ENCODE results near the gene GPC6. TPM values are rescaled to one million over a fixed set of nuclear protein-coding genes. Genes with fewer than 3 reads are reported as not detected.
A peak's percentile ranks its signal among the peaks of the same experiment; 100 is the strongest.

GPC6 gene
- total RNA-seq, 6 donors from 2014 or later: 1.3 to 7.3 (median 3.4) TPM

DNA sequence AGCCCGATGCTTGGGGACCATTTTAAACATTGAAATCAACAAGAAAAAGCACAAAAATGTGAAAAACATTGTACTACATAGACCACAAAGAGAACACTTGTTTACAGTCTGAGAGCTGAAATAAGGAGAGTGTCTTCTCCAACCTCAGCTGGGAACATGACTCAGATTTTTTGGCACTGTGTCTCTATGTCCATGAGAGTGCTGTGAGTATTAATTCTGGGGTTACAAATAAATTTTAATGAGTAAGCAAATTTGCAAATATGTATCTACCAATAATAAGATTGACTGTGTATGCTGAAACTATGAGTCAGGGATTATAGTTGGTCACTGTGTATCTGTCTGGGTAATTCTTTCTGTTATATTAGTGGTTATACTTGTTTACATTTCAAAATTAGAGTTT is 1078.9 kb downstream of the GPC6 start:
- no peaks in the 10 kb centered on the region for H3K4me1 ChIP-seq
- H3K27ac ChIP-seq: no peak overlapping the region
- H3K4me3 ChIP-seq: no peak overlapping the region
- H3K36me3 ChIP-seq: no peaks in the 10 kb centered on the region
- ATAC-seq (ENCODE audit: low FRiP score in 2 of 2) (peak in 1 of 2 donors; percentile 79), DNase-seq (no peak)
- WGBS, 2 donors: 63 to 75% methylated on average over 1 of the region's 1 CpG
- TF ChIP-seq POLR2AphosphoS5 (IDR thresholded peaks at IDR 0.05): no peak
- TF ChIP-seq, protein P1, sequence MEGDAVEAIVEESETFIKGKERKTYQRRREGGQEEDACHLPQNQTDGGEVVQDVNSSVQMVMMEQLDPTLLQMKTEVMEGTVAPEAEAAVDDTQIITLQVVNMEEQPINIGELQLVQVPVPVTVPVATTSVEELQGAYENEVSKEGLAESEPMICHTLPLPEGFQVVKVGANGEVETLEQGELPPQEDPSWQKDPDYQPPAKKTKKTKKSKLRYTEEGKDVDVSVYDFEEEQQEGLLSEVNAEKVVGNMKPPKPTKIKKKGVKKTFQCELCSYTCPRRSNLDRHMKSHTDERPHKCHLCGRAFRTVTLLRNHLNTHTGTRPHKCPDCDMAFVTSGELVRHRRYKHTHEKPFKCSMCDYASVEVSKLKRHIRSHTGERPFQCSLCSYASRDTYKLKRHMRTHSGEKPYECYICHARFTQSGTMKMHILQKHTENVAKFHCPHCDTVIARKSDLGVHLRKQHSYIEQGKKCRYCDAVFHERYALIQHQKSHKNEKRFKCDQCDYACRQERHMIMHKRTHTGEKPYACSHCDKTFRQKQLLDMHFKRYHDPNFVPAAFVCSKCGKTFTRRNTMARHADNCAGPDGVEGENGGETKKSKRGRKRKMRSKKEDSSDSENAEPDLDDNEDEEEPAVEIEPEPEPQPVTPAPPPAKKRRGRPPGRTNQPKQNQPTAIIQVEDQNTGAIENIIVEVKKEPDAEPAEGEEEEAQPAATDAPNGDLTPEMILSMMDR (IDR thresholded peaks at IDR 0.05): no peak
- no peak for TF ChIP-seq EP300 (IDR thresholded peaks at IDR 0.05)
- no peak for TF ChIP-seq POLR2A (IDR thresholded peaks at IDR 0.05)
- H3K9me3 ChIP-seq: no peaks in the 10 kb centered on the region
- H3K27me3 ChIP-seq: no peaks in the 10 kb centered on the region

DNA sequence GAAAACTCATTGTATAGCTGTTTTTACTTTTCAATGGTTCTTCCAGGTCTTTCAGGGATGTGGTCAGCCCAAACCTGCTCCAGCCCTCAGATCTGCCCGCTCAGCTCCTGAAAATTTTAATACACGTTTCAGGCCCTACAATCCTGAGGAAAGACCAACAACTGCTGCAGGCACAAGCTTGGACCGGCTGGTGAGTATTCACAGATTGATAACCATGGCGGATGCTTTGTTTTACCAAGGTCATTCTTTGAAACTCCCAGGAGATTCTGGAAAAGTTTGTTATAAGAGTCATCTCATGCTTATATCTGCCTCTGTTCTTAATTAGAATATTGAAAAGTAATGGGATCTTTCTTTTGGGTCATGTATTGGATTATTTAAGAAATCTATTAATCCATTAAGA is 1079.3 kb downstream of the GPC6 start:
- Histone ChIP-seq H3K9me3 (no peaks in the 10 kb centered on the region), H3K27me3 (no peaks in the 10 kb centered on the region), H3K4me3 (no peak overlapping the region), H3K4me1 (no peaks in the 10 kb centered on the region), H3K27ac (no peak overlapping the region), H3K36me3 (no peaks in the 10 kb centered on the region)
- 88 to 90% methylated on average over 4 of the region's 4 CpGs for WGBS, 2 donors
- no peak for ATAC-seq (ENCODE audit: low FRiP score in 2 of 2)
- DNase-seq: no peak
- TF ChIP-seq EP300 (IDR thresholded peaks at IDR 0.05): no peak

DNA sequence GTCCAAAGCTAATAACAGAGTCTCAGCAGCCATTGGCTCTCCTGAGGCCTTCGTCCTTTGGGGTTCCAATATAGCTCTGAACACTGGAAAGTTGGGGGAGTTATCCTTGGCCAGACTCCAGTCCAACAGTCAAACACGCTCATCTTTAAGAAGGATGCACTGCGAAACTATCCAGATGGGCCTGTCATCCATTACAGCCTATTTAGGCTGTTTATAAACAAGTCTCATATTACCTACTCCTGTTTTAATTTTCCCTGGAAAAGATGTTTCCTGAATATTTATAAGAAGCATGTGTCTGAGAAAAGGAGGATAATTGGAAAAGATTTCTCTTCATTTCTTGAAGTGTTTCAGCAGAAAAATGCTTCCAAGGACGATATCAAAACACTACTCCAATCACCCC is 1082.2 kb downstream of the GPC6 start:
- no peaks in the 10 kb centered on the region for H3K4me1 ChIP-seq
- ATAC-seq (ENCODE audit: low FRiP score in 2 of 2): no peak

DNA sequence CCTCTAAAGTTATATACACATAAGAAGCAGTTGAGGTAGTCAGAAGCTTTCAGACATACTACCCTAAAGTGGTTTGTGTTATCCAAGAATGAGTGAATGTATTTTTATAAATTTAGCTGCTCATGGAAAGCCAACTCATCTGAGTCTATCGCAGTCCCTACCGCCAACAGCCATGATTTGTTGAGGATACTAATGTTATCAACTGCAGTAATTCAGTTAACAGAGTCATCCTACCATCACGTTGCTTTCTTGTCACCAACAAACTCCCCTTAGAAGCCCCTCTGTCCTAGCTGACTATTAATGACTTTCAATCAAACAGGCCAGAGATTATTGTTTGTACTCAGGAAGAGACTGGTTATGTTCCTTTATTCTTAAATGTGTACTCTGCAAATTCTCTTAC is 1083.0 kb downstream of the GPC6 start:
- Histone ChIP-seq H3K36me3 (no peaks in the 10 kb centered on the region), H3K9me3 (no peaks in the 10 kb centered on the region), H3K27me3 (no peaks in the 10 kb centered on the region), H3K4me3 (no peak overlapping the region), H3K4me1 (no peaks in the 10 kb centered on the region), H3K27ac (no peak overlapping the region)
- ATAC-seq (ENCODE audit: low FRiP score in 2 of 2) (no peak), DNase-seq (no peak)
- 93 to 96% methylated on average over 3 of the region's 3 CpGs for WGBS, 2 donors
- no peak for TF ChIP-seq EP300 (IDR thresholded peaks at IDR 0.05)
- no peak for TF ChIP-seq POLR2A (IDR thresholded peaks at IDR 0.05)
- no peak for TF ChIP-seq POLR2AphosphoS5 (IDR thresholded peaks at IDR 0.05)
- TF ChIP-seq, protein P1 (IDR thresholded peaks at IDR 0.05): no peak

More for the DNA sequence above, 1082.2 kb downstream of the GPC6 start:
- H3K36me3 ChIP-seq: no peaks in the 10 kb centered on the region
- no peak for TF ChIP-seq EP300 (IDR thresholded peaks at IDR 0.05)
- TF ChIP-seq, protein P1 (IDR thresholded peaks at IDR 0.05): no peak
- TF ChIP-seq POLR2AphosphoS5 (IDR thresholded peaks at IDR 0.05): no peak
- no peak for TF ChIP-seq POLR2A (IDR thresholded peaks at IDR 0.05)
- no peaks in the 10 kb centered on the region for H3K27me3 ChIP-seq
- no peaks in the 10 kb centered on the region for H3K9me3 ChIP-seq
- 88 to 92% methylated on average over 4 of the region's 4 CpGs for WGBS, 2 donors
- no peak overlapping the region for H3K4me3 ChIP-seq
- no peak for DNase-seq
- no peak overlapping the region for H3K27ac ChIP-seq

DNA sequence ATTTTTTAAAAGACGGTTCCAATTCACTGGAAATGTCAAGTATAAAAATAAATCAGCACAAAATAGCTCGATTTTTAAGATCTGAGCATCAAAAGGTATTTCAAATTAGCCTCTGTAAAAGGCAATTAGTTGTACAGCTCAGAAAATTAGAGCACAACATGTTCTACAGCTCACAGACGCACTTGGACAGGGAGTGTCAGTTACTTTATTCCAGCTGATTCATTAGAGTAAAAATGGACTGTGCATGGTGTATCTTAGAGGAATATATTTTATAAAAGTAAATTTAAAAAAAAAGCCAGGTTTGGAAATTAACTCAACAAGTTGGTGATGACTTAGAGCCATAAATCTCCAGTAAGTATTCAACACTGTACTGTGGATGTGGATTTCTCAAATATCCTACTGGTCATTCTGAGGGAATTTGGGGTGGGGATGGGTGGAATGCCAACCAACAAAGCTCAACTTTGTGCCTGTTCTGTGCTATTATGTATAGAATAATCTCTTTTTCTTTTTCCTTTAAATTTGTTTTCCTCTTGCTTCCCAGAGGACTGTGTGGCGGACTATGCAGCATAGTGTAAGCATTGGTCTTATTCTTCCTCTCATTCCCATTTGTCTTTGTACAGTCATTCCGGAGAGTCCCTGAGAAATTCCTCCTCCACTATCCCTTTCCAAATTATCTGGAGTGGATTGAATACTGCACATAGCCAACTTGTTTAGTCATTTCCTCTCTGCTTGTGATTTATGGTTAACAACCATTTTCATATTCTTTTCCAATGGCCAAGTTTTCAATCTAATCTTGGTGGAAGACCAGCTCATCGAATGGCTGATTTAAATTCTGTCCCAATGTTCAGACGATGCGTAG is 1083.6 kb downstream of the GPC6 start:
- H3K4me1 ChIP-seq: no peaks in the 10 kb centered on the region
- no peak overlapping the region for H3K27ac ChIP-seq
- H3K36me3 ChIP-seq: no peaks in the 10 kb centered on the region
- H3K27me3 ChIP-seq: no peaks in the 10 kb centered on the region
- ATAC-seq (ENCODE audit: low FRiP score in 2 of 2) (peak in 1 of 2 donors; percentile 87), DNase-seq (no peak)
- 81 to 85% methylated on average over 8 of the region's 8 CpGs for WGBS, 2 donors
- no peaks in the 10 kb centered on the region for H3K9me3 ChIP-seq
- TF ChIP-seq POLR2A (IDR thresholded peaks at IDR 0.05) (no peak), EP300 (IDR thresholded peaks at IDR 0.05) (no peak), POLR2AphosphoS5 (IDR thresholded peaks at IDR 0.05) (no peak)
- TF ChIP-seq, protein P1 (IDR thresholded peaks at IDR 0.05): no peak
- no peak overlapping the region for H3K4me3 ChIP-seq
